ENCODE measurements around the gene BMP7. TPM values are rescaled to one million over a fixed set of nuclear protein-coding genes. Genes with fewer than 3 reads are reported as not detected.

Gene BMP7
- total RNA-seq, 4 donors from 2014 or later, result 19.2 to 39.2 (median 28.2) TPM

GRCh38 chr20:57188576-57189079 is 77.8 kb downstream of the BMP7 start:
- H3K36me3 ChIP-seq, result no peaks in the 10 kb centered on the region
- TF ChIP-seq EP300 (IDR thresholded peaks at IDR 0.05) (no peak), POLR2A (IDR thresholded peaks at IDR 0.05) (no peak), CTCF (IDR thresholded peaks at IDR 0.05) (no peak), POLR2AphosphoS5 (IDR thresholded peaks at IDR 0.05) (no peak)
- H3K27ac ChIP-seq, result no peak overlapping the region
- H3K9me3 ChIP-seq, result no peaks in the 10 kb centered on the region
- no peaks in the 10 kb centered on the region for H3K27me3 ChIP-seq
- H3K4me3 ChIP-seq, result no peak overlapping the region
- 83% methylated on average over 5 of the region's 6 CpGs for WGBS
- H3K4me1 ChIP-seq, result no peaks in the 10 kb centered on the region
- DNase-seq (ENCODE audit: low spot score in 2 of 2), result no peak

DNA sequence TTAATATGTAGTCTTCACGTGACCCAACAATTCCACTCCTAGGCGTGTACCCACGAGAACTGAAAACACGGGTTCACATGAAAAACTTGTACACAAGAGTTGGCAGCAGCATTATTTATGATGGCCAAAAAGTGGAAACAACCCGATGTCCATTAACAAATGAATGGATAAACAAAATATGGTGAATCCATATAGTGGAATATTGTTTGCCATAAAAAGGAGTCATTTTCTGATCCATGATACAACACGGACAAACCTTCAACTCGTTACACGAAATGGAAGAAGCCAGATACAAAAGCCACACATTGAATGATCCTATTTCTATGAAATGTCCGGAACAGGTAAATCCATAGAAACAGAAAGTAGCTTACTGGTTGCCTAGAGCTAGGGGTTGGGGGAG is 78.4 kb downstream of the BMP7 start:
- TF ChIP-seq POLR2A (IDR thresholded peaks at IDR 0.05), result no peak
- no peak for TF ChIP-seq CTCF (IDR thresholded peaks at IDR 0.05)
- no peak for TF ChIP-seq EP300 (IDR thresholded peaks at IDR 0.05)
- TF ChIP-seq POLR2AphosphoS5 (IDR thresholded peaks at IDR 0.05), result no peak
- H3K9me3 ChIP-seq, result no peaks in the 10 kb centered on the region
- no peak overlapping the region for H3K27ac ChIP-seq
- no peaks in the 10 kb centered on the region for H3K27me3 ChIP-seq
- H3K36me3 ChIP-seq, result no peaks in the 10 kb centered on the region
- no peak overlapping the region for H3K4me3 ChIP-seq
- H3K4me1 ChIP-seq, result no peaks in the 10 kb centered on the region
- no peak for DNase-seq (ENCODE audit: low spot score in 2 of 2)
- WGBS, result 89% methylated on average over 9 of the region's 9 CpGs

- no peak overlapping the region for H3K4me3 ChIP-seq
- H3K9me3 ChIP-seq, result no peaks in the 10 kb centered on the region
- DNase-seq (ENCODE audit: low spot score in 2 of 2), result no peak
- H3K36me3 ChIP-seq, result no peaks in the 10 kb centered on the region
- peaks cover 1% of the 10 kb centered on the region for H3K27me3 ChIP-seq
- TF ChIP-seq POLR2A (IDR thresholded peaks at IDR 0.05) (no peak), EP300 (IDR thresholded peaks at IDR 0.05) (no peak), POLR2AphosphoS5 (IDR thresholded peaks at IDR 0.05) (no peak), CTCF (IDR thresholded peaks at IDR 0.05) (no peak)
- H3K27ac ChIP-seq, result no peak overlapping the region
- no peaks in the 10 kb centered on the region for H3K4me1 ChIP-seq
- 94% methylated on average over 4 of the region's 4 CpGs for WGBS
These were observed 79.3 kb downstream of the BMP7 start for GRCh38 chr20:57187068-57187634.

DNA sequence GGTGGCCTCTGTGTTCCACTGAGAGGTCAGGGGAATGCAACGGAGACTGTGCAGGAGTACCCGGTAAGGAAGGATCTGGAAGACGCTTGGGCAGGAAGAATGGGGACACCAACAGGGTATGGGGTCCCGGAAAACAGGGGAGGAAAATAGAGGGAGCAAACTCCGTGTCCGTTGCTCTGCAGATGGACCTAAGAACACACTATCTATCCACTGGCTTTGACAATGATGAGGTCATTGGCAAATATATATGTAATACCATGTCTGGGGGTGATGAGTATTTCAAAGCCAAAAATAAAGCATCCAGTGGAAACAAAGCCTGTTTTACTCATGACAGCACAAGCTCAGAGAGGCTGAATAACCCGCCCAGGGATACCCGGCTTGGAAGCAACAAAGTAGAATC is 80.2 kb downstream of the BMP7 start:
- Histone ChIP-seq H3K27me3 (peaks cover 5% of the 10 kb centered on the region), H3K4me1 (no peaks in the 10 kb centered on the region), H3K9me3 (no peaks in the 10 kb centered on the region), H3K36me3 (no peaks in the 10 kb centered on the region), H3K27ac (no peak overlapping the region), H3K4me3 (no peak overlapping the region)
- TF ChIP-seq EP300 (IDR thresholded peaks at IDR 0.05) (no peak), POLR2AphosphoS5 (IDR thresholded peaks at IDR 0.05) (no peak), CTCF (IDR thresholded peaks at IDR 0.05) (no peak), POLR2A (IDR thresholded peaks at IDR 0.05) (no peak)
- WGBS, result 92% methylated on average over 8 of the region's 8 CpGs
- no peak for DNase-seq (ENCODE audit: low spot score in 2 of 2)

DNA sequence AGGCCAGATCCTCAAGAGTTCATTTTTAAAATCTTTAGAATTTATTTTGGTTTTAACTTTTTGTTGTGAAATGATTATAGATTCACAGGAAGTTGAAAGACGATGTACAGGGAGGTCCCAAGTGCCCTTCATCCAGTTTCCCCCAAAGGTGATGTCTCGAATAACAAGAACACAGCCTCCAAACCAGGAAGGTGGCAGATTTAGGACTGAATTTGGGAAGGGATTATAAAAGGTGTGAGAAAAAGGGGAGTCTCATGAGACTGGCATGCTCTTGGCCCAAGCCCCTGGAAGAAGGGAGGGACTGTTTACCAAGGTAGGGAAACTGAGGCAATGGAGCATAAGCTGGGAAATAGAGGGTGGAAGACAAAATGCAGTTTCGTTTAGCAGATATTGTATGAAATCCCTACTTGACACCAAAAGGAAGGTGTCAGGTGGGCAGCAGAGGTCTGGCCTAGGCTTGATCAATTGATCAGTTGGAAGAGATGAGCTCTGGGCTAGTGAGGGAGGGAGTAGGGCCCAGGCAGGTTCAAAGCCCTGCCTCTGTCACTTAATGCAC is 81.2 kb downstream of the BMP7 start:
- no peak for DNase-seq (ENCODE audit: low spot score in 2 of 2)
- H3K4me3 ChIP-seq, result no peak overlapping the region
- no peak overlapping the region for H3K27ac ChIP-seq
- H3K36me3 ChIP-seq, result no peaks in the 10 kb centered on the region
- peaks cover 5% of the 10 kb centered on the region for H3K27me3 ChIP-seq
- no peaks in the 10 kb centered on the region for H3K4me1 ChIP-seq
- TF ChIP-seq CTCF (IDR thresholded peaks at IDR 0.05) (no peak), POLR2AphosphoS5 (IDR thresholded peaks at IDR 0.05) (no peak), POLR2A (IDR thresholded peaks at IDR 0.05) (no peak), EP300 (IDR thresholded peaks at IDR 0.05) (no peak)
- WGBS, result 89% methylated on average over 3 of the region's 3 CpGs
- H3K9me3 ChIP-seq, result no peaks in the 10 kb centered on the region
